GM18951 (cell line): ENCODE results near the gene FBXO21.
"Not testable (repeated sequence)": the region's sequence is repeated elsewhere in the genome, so short reads cannot be mapped to it uniquely, and the experiment has no call there.

Source experiments
- POLR2A ChIP-seq: IDR thresholded peaks from 4 replicates; pipeline ENCODE4 v1.6.1; 2011; ENCODE audit warnings: mild to moderate bottlenecking; ENCODE audit not compliant: insufficient read length, insufficient read depth; ENCODE audit errors: extremely low read depth
- in situ Hi-C: fragments of 300-500 bp; cut with MboI; formaldehyde crosslinking; loops from one replicate; pipeline ENCODE4 v1.12.0; 2022; ENCODE audit warnings: low sequenced_read_pairs, mixed read lengths, inconsistent platforms; ENCODE audit not compliant: unreplicated experiment

The FBXO21 gene

DNA sequence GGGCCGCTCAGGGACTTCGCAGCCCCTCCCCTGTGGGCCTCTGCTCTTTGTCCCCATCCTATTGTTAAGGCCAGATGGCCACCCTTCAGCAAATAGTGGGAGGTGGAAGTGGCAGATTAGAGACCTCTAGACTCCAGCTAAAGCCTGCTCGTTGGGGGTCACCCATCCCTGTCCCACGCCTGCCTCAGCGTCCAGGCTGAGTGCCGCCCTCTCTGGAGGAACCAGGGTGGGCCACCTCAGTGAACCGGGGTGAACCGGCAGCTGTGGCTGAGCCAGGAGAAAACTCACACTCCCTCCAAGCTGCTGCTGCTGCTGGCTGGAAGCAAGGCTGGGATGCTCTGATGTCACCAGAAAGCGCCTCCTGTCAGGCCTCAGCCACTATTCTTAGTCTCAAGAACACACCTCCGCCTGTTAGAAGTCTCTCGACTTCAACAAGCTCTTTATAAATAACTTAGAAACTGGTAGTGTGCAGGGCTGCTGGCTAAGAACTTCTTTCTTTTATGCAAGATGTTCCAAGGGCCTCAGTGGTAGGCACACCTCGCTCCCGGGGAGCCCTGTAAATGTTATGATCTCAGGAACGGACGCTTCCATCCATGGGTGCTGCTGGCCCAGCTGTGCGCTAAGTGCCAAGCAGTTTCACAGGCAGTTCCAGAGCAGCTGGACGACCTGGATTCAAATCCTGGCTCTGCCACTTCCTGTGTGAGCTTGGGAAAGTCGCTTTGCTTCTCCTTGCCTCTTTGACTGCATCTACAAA is 71.3 kb downstream of the FBXO21 start:
- no peak for TF ChIP-seq POLR2A
- in situ Hi-C loops = loop anchor here (10.0 kb wide), 2 partner anchors 84 to 414 kb away; no protein-coding TSS in a partner anchor

DNA sequence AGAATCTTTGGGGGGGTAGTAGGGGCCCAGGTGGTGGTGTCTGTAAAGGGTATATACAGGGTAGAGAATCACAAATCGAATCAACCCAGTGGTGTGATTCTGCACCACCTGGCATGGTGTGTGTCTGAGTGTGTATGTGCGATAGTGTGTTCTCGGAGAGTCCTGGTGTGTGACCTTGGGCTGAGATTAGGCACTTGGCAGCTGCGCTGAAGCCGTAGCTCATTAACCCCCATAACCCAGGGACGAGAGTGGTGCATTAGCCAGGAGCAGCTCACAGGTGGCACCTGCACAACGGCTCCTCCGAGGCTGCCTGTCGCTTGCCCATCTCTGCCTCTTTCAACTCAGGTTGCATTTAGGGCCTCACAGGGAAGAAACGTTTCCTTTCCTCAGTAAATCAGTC is 75.5 kb downstream of the FBXO21 start:
- in situ Hi-C loops = loop anchor here (10.0 kb wide), 2 partner anchors 80 to 410 kb away; no protein-coding TSS in a partner anchor
- no peak for TF ChIP-seq POLR2A

DNA sequence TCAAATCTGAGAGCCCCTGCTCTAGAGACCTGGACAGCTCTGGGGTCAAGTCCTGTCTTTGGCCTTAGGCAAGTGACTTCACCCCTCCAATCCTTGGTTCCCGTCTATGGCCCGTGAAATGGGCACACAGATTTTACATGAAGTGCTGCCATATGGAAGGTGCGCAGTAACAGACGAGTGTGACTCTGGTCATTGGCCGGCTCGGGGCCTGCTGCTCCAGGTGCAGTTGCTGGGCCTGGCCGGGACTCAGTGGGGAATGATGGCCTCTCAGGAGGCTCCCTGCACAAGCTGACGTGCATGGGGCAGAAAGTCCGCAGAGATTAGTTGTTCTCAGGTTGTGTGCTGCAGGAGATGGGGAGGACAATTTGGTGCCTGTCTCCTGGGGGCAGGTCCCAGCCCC is 77.0 kb downstream of the FBXO21 start:
- in situ Hi-C loops = loop anchor here (10.0 kb wide), 2 partner anchors 78 to 408 kb away; no protein-coding TSS in a partner anchor

DNA sequence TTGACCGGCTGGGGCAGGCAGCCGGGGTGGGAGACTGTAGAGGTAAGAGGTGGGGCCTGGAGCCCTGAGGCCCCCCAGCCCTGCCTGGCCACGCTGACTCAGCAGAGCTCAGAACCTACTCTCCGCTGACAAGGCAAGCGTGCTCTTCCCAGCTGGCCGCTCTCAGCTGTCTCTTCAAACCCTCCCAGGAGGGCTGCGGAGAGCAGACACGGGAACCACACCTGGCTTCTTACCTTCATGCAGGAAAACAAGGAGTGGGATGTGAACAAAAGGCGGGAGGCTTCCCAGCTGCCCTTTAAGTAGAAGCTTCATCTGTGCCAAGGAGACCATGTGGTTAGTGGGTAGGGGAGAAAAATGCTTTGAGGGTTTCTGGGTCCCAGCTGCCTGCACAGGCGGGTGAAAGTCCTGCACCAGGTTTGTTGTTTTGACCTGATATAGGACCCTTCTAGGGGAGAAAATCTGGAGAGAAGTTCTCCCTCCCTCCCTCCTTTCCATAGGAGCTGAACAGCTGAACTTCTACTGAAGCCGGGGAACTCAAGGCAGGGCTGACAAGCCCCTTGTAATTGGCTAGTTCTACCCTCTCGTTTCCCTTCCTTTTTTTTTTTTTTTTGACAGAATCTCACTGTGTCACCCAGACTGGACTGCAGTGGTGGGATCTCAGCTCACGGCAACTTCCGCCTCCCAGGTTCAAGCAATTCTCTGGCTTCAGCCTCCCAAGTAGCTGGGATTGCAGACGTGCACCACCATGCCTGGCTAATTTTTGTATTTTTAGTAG is 78.3 kb downstream of the FBXO21 start:
- in situ Hi-C loops = loop anchor here (10.0 kb wide), 2 partner anchors 77 to 407 kb away; no protein-coding TSS in a partner anchor
- TF ChIP-seq POLR2A = no peak

More for the DNA sequence above, 77.0 kb downstream of the FBXO21 start:
- no peak for TF ChIP-seq POLR2A

DNA sequence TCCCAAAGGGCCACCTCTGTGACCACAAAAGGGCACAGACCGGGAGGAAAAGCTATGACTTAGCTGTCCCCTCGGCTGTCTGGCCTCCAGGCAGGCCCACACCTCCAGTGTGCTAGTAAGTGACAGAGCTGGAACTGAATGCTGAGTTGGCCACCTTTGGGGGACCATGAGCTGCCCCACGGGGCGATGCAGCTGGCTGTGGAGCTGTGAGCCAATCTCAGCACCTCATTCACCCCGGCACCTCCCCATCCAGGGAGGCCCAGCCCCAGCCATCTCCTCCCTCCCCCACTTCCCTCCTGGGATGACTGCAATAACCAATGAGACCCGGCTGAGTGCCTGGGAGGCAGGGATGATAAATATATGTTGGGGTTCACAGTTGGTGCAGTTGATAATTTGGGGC is 78.9 kb downstream of the FBXO21 start:
- in situ Hi-C loops = loop anchor here (10.0 kb wide), 2 partner anchors 77 to 407 kb away; no protein-coding TSS in a partner anchor
- no peak for TF ChIP-seq POLR2A

DNA sequence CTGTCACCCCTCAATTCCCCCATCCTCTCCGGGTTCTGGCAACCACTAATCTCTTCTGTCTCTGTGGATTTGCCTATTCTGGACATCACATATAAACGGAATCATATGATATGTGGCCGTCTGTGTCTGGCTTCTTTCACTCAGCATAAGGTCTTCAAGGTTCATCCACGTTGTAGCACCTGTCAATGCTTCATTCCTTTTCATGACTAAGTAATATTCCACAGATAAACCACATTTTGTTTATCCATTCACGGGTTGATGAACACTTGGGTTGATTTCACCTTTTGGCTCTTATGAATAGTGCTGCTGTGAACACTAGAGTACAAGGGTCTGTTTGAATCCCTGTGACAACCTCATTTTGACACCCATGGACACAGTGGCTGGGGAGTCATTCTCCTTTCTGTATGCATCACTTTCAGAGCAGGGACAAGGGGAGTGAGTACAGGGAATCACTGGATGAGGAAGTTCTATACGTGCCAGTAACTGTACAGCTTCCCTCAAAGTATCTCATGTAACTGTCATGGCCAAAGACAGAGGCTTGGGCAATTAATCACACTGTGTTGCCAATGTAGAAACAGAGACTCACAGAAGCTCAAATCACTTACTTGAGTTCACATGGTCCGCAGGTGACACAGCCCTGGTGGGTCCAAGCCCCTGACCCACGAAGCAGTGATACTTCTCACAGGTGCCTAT is 80.2 kb downstream of the FBXO21 start:
- in situ Hi-C loops = loop anchor here (10.0 kb wide), 2 partner anchors 75 to 405 kb away; no protein-coding TSS in a partner anchor
- TF ChIP-seq POLR2A = no peak

DNA sequence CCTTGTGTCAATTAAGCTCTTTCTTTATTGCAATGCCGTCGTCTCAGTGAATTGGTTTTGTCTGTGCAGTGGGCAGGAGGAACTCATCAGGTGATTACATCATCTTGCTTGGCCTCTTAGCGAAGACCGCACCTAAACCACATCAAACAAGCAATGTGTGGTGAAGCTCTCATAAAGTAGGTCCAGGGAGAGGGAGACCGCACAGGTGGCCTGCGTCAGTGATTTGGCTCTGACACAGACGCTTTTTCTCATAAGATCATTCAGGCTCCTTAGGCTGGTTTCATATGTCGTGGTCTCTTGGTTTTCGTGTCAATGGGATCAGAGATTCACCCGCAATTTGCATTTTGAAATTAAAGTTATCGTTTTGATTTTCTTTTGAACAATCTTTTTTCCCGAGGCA is 84.4 kb downstream of the FBXO21 start:
- TF ChIP-seq POLR2A = no peak
- in situ Hi-C loops = no loop called here

DNA sequence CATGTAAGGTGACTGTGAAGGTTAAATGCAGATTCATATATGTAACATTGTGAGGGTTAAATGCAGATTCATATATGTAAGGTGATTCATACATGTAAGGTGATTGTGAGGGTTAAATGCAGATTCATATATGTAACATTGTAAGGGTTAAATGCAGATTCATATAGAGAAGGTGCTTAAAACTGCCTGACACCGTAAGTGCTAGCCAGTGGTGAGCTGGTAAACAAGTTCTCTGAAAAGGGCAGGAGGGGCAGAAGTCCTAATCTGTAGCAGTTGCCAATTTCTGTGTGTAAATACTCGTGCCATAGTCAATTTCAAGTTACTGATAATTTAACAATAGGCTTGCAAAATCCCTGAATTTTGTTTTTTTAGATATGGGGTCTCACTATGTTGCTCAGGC is 86.3 kb downstream of the FBXO21 start:
- in situ Hi-C loops = not testable (repeated sequence)

DNA sequence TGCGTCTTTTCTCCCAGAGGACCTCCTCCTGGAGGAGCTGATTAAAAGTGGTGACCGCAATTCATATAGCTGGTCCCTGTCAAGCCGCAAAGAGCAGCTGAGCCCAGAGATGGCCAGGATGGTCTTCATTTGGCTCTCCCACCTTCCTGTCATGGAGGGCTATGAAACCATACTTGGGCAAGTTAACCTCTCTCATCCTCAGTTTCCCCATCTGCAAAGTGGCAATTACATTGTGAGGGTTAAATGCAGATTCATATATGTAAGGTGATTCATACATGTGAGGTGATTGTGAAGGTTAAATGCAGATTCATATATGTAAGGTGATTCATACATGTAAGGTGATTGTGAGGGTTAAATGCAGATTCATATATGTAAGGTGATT is 87.5 kb downstream of the FBXO21 start:
- in situ Hi-C loops = no loop called here
- TF ChIP-seq POLR2A = no peak

DNA sequence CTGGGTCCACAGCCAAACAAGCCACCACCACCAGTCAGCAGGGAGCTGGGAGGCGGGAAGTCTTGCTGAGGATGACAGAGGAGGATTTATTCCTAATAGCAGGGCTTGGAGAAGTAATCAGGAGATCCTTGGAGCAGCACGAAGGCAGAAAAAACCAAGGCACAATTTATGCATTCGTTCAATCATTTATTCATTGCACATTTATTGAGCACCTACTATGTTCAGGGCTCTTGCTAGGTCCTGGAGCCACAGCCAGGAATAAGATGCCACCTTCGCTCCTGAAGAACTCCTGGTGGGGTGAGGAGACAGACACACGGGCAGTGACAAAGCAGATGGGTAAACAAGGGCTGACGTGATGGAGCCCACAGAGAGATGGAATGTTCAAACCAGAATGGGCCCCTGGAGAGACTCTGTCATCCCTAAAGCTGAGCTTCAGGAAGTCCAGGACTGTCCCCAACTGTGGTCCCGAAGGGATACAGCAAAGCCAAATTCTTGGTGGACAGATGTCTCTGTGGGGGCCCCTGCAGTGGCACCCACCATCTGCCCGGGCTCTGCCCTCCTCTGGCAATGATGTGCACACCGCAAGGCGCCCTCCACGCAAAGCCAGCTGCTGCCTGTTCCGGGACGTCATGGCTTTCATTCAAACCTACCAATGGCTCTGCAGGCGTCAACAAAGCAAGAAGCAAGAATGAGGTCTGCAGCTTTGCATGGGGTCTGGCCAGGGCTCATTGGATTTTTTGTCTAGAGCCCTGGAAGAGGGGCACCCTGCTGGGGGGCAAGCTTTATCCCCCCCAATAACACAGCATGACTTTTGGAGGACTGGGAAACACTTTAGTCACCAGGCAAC is 88.1 kb downstream of the FBXO21 start:
- in situ Hi-C loops = no loop called here
- no peak for TF ChIP-seq POLR2A

DNA sequence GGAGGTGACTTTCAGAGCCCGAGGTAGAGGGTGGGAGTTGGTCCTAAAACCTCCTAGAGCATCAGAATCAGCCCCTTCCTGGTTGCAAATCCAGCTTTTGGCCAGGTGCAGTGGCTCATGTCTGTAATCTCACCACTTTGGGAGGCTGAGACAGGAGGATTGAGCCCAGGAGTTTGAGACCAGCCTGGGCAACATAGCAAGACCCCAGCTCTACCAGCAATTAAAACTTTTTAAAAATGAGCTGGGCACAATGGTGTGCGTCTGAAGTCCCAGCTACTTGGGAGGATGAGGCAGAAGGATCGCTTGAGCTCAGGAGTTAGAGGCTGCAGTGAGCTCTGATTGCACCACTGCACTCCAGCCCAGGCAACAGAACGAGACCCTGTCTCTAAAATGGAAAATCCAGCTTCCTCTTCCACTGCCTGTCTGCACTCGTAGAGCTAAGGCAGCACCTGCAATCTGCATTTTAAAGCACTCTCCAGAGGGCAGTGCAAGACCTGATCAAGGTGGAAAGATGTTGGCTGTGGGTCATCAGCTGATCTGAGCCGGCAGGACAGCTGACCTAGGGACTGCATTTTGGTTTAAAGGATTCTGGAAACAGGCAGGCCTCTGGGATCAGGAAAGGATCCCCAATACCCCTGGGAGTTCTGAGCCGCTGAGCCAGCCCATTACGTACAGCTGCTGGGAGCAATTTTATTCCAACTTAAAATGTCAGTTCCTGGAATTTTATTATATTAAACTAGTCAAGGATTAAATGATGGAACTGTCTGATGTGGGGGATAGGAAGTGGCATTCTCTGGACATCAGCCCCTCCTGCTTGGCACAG is 89.2 kb downstream of the FBXO21 start:
- no peak for TF ChIP-seq POLR2A
- in situ Hi-C loops = no loop called here

DNA sequence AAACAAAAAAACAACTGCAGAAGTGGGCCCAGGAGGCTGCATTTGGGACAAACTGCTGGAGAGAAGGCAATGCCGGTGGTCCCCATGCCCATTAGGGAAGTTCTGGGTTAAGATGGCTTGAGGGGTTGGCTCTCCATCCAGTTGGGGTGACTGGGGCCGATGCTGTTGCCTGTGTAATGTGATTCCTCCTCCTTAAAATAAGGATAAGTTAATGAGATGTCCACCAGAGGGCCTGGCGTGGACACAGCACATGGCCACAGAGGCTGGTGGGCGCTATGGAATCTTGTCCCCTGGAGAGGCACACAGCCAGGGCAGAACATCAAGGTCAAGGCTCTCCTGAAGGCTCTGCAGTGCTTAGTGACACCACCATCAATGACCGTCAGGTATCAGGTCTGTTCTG is 90.0 kb downstream of the FBXO21 start:
- TF ChIP-seq POLR2A = no peak
- in situ Hi-C loops = no loop called here
